DMS79 treated with DMSO at 0.1 percent for 48 hours (cell line): Measurements from ENCODE around the gene THAP8.
"Not testable (repeated sequence)": the region's sequence is repeated elsewhere in the genome, so short reads cannot be mapped to it uniquely, and the experiment has no call there.

Experiments
- DNase-seq: peaks from one replicate; lab custom pipeline; 2025; lab: John Stamatoyannopoulos, UW

The THAP8 gene

GRCh38 chr19:36068810-36069499, 14.9 kb upstream of the THAP8 start:
- not testable (repeated sequence) for DNase-seq

DNA sequence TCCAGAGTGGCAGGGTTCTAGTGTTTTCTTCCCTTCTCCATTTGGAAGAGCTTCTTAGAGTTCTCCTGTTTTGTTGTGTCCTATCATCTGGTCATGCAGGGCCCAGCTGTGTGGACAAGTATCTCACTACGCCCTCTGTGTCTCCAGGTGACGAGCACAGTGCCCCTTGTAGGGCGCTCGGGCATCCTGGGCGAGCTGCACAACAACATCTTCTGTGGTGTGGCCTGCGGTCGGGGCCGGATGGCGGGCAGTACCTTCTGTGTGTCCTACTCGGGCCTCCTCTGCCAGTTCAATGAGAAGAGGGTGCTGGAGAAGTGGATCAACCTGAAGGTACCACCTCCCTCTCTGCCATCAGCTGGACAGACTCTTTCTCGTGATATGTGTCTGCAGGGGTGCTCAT, 13.6 kb upstream of the THAP8 start:
- DNase-seq: no peak

GRCh38 chr19:36064826-36065225, 10.7 kb upstream of the THAP8 start:
- no peak for DNase-seq

DNA sequence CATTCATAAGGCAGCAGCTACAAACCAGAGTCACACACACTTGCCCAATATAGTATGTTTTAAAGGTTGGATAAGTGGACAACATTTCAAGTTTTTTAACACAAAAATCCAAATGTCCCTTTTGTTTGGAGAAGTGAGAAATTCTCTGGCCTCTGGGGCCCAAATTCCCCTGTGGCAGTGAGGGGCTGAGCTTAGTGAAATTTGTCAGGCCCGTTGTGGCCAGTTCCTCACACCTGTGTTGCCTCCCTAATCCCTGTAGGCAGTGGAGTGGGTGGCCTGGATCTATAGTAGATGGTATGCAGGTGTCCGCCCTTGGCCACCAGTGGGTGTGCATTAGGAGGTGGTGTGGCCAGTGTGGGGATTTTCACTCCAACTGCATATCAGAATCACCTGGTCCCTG, 7.3 kb upstream of the THAP8 start:
- DNase-seq: no peak

GRCh38 chr19:36060430-36060829, 6.3 kb upstream of the THAP8 start:
- no peak for DNase-seq

DNA sequence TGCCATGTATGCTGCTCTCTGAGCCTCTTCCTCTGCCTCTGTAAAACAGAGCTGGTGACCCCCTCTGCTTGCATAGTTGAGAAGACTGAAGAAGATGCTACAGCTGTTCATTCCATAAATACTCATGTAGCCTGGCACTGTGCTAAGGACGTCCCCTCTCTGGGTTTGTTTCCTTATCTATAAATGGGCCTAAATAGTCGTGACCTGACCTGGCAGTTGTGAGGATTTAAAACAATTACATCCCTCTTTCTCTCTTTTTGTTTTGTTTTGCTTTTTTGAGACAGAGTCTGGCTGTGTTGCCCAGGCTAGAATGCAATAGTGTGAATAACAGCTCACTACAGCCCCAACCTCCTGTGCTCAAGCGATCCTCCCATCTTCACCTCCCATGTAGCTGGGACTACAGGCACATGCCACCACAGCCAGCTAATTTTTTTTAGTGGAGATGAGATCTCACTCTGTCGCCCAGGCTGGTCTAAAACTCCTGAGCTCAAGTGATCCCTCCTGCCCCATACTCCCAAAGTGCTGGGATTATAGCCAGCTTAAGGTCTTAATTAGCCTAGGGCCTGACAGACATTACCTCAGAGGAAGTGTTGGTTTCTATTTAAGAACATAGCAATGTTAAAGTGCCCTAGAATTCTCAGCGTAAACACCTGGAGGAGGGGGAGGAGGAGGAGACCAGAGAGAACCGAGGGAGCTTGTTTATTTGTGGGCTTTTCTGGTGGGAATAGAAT, 5.3 kb upstream of the THAP8 start:
- no peak for DNase-seq

GRCh38 chr19:36058481-36059179, 4.5 kb upstream of the THAP8 start:
- DNase-seq: no peak

- DNase-seq: peak; percentile 98
Observed at GRCh38 chr19:36054733-36055686, 925 bp upstream of the THAP8 start, which contains the start of gene WDR62. Gene WDR62, plus strand, starts transcription at chr19:36054897. Its CDS starts 75 bp downstream, at chr19:36054972.

DNA sequence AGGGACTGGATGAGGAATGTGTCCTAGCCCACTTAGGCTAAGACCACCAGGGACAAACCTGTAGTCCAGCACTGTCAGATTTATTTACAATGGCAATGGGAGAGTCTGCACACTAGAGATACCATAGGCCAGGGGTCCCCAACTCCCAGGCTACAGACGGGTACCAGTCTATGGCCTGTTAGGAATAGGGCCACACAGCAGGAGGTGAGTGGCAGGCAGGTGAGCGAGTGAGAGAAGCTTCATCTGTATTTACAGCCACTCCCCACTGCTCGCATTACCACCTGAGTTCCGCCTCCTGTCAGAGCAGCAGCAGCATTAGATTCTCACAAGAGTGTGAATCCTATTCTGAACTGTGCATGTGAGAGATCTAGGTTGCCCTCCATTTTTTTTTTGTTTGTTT, 2.4 kb downstream of the THAP8 start:
- DNase-seq: no peak

DNA sequence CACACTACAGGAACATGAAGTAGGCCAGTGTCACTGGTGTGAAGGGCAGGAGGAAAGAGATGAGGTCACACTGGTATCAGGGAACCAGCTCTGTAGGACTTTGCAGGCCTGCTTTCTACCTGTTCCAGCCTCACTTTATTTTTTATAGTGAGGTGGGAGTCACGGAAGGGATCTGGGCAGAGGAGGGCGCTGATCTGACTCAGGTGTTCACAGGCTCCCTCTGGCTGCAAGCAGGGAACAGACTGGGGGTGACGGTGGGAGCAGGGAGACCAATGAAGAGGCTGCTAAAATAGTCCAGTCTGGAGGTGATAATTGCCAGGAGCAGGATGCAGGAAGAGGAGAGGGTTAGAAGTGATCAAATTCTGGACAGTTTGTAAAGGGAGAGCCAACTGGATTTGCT, 2.8 kb downstream of the THAP8 start:
- no peak for DNase-seq

GRCh38 chr19:36049080-36049698, 4.9 kb downstream of the THAP8 start:
- DNase-seq: no peak

DNA sequence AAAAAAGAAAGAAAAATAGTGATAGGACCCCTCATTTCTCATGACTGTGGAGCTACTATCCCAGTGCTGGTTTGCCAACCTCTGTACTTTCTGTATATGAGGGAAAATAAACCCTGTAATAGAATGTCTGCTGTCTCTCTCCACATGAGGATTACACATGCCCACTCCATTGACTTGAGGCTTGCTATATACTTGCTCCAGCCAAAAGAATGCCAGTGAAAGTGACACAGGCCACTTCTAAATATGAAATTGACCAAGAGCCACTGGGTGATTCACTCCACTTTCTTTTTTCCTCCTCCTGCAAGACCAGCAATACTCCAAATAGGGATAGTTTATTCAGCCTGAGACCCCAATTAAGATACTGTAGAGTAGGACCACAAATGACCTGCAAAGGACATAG, 6.2 kb downstream of the THAP8 start:
- DNase-seq: no peak

DNA sequence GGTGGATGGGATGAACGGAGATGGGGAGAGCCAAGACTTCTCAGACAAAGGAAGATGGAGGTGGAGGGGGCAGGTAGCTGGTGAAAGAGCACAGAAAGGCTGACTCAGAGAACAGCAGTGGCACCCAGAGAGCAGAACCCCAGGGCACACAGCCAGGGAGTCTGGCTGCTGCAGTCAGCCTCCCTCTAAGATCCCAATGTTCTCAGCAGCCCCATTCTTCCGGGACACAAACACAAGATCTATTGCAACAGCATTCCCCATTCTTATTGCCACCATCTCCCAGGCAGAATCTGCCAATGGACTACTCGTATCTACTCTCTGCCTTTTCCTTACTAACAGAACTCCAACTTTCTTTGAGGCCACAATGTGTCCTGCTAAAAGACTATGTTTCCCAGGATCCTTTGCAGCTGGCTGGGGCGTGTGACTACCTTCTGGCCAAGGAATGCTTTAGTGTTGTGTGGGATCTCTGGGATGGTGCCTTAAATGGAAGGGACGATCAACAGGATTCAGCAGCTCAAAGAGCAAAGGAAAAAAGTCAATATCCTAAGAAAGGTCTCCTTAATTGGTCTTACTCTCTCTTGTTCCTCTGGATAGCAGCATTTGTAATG, 7.5 kb downstream of the THAP8 start:
- no peak for DNase-seq

DNA sequence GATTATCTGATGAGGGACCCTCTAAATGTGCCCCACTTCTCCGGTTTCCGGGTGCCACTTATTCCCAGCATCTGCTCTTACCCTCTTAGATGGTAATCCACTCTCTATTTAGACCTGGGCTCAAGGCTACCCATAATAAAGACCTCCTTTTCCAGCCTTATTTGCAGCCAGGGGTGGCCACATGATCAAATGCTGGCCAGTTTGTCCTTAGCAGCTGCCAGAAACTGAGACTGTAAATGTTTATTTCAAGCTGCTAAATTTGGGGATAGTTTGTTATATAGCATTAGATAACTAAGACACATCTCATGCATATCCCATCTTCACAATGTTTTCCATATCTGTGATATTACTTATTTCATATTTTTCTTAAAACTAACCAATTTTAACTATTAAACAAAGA, 10.1 kb downstream of the THAP8 start:
- no peak for DNase-seq

DNA sequence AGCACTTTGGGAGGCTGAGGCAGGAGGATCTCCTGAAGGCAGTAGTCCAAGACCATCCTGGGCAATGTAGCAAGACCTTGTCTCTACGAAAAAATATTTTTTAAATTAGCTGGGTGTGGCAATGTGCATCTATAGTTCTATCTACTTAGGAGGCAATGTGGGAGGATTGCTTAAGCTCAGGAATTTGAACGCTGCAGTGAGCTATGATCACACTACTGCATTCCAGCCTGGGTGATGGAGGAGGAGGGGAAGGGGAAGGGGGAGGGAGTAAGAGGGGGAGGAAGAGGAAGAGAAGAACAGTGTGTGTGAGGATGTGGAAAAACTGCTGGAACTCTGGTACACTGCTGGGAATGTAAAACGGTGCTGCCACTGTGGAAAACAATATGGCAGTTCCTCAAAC, 12.3 kb downstream of the THAP8 start:
- no peak for DNase-seq

GRCh38 chr19:36041092-36041491, 13.0 kb downstream of the THAP8 start:
- not testable (repeated sequence) for DNase-seq

GRCh38 chr19:36040495-36040894, 13.6 kb downstream of the THAP8 start:
- DNase-seq: no peak

DNA sequence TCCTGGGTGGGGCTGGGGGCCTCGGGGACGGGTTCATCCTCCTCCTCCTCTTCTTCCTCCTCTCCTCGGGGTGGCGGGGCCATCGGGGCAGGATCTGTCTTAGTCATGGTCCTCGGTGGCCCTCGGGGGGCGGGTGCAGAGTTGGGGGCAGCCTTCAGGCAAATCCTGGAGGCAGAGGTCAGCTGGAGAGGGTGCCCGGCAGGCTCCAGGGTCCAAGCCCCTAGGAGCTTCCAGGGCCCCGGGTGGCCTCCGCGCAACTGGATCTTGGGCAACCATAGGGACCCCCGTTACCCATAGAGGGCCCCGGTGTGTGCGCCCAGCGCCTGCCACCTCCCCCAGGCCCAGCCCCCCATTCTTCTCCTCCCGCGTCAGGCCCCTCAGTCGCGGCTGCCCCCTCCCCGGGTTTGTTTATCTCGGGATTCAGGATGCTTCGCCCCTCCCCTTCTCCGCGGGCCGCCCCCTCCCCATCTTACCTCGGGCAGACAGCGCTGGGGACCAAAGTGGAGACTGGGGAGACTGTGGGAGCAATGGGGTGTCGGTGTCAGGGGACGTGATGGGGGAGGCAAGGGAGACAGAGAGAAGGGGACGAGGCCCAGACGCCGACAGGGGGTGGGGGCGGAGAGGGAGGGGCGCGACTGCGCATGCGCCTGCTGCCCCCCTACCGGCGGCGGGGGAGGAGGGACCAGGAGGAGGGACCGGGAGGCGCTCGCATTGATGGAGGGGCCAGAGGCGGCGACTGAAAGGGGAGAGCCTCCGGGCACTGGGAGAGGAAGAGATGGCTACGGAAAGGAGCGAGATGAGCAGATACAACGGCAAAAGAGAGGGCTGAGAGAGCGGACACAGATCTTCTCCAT, 21.6 kb downstream of the THAP8 start, which contains the start of gene CLIP3:
Gene CLIP3, minus strand, starts transcription at position 623 of the 854 bp plus-strand sequence. Its CDS starts 516 bp downstream, at position 107.
- peak; percentile 63 for DNase-seq

DNA sequence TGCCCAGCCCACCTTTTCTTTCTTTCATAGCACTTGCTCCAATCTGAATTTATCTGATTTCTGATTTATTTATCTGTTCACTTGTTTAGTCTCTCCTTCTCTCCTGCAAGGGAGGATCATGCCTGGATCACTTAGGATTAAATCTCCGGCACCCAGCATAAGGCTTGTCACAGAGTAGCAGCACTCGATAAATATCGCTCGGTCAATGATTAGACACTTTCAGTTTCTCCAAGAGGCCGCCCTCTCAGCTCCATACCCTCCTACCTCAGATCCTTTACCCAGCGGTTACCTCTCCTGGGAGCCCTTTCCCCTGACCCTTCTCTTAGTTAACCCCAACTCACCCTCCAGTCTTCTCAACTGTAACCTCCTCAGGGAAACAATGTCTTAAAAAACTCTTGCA, 22.8 kb downstream of the THAP8 start:
- no peak for DNase-seq
